Measurements from ENCODE around the gene MC3R.
"Not testable (repeated sequence)": the region's sequence is repeated elsewhere in the genome, so short reads cannot be mapped to it uniquely, and the experiment has no call there.

MC3R gene

DNA sequence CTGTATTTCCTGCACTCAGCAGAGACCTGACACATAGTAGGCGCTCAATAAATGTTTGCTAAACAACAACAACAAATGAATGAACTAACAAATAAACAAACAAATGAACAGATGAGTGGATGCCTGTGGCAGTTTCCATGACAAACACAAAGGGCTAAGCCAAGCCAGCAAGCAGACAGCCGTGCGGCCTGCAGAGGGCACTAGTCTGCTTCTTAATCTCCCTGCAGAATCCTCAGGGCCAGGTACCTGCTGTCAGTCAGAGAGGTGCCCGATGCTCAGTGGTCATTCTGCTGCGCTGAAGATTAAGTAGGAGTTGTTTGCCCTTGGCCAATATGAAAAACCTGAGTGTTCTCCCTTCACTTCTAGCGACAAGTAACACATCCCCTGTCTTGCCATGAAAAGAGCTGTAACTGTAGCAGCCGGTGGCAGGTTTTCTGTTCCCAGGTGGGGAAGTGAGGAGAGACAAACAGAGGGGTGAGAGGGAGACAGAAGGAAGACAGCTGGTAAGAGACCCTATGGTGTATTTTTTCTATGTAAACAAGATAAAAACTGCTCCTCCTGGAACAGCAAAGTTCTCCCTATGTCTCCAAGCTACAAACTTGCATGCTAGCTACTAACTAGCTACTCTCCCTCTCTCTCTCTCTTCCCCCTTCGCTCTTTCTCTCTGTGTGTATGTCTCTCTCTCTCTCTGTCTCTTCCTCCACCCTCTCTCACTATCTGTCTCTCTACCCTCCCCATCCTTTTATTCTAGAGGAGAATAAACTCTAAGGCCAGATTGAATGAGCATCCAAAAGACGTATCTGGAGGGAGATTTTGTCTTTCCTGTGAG, at the start of gene MC3R:
TSS of gene MC3R (plus strand) at position 779 of the 829 bp plus-strand sequence. CDS start 112 bp downstream, outside the sequence.
- DNase-seq (ENCODE audit: low read depth, low spot score) = no peak

- no peak for DNase-seq (ENCODE audit: low read depth, low spot score)
These were observed 48.1 kb upstream of the MC3R start for GRCh38 chr20:56200456-56200855.

DNA sequence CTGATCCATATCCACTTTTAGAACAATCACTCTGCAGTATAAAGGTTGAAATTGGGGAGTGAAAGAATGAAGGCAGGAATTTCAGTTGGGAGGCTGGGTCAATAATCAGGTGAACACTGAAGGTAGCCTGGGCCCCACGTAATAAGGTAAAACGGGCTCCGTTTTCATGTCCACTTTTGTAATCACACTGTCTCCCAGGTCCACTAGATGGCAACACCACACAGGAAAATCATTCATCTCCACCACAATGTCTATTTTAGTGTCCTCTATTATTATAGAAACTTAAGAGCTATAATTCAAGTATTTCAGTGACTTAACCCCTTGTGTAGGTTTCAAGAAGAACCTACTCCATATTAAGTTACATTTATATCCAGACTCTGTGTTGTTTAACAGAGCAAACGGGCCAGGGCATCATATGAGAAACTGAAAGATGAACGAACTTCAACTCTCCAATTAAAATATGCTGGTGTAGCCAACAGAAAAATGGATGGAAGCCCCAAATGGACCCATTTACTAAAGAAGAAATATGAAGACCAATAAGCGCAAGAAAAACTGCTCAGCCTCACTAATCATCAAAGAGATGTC, 45.9 kb upstream of the MC3R start:
- no peak for DNase-seq (ENCODE audit: low read depth, low spot score)

- no peak for DNase-seq (ENCODE audit: low read depth, low spot score)
These were observed 44.3 kb upstream of the MC3R start for GRCh38 chr20:56204206-56204605.

- DNase-seq (ENCODE audit: low read depth, low spot score) = no peak
These were observed 43.2 kb upstream of the MC3R start for GRCh38 chr20:56205346-56205745.

DNA sequence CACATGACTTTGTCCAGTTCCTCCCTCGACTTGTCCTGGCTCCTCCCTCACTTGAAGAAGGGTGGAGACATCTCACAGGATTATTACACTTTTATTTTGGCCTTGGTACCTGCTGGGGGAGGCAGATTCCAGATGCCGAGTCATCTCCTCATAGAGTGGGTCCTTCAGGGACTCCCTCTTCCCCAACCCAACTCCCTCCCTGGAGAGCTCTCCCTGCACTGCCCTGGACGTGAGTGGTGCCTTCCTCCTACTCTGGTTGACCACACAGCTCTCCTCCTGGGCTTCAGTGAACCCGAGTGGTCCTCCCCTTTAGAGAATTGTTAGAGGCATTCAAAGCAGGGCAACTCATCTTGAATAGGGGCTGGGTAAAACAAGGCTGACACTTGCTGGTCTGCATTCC, 40.9 kb upstream of the MC3R start:
- DNase-seq (ENCODE audit: low read depth, low spot score) = no peak

DNA sequence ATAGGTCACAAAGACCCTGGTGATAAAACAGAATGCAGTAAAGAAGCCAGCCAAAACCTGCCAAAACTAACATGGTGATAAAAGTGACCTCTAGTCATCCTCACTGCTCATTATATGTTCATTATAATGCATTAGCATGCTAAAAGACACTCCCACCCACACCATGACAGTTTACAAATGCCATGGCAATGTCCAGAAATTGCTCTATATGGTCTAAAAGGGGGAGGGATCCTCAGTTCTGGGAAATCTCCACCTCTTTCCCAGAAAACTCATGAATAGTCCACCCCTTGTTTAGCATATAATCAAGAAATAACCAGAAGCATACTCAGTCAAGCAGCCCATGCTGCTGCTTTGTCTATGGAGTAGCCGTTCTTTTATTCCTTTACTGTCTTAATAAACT, 40.4 kb upstream of the MC3R start:
- no peak for DNase-seq (ENCODE audit: low read depth, low spot score)

DNA sequence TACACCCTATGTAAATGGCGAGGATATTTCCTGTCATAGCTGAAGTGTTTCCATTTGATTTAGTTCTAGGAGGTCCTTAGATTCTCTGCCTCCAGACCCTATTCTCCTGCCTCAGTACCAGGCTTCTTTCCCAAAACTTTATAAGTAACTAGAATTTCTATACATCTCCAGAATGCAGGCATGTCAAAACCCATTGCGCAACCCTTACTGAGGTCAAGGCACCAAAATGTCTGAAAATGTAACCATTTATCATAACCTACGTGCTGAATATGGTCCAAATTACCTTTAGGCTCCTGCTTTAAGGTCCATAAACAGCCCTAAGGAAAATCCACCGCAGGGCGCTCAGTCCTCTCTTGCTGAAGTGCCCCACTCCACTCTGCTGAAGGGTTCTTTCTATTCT, 37.5 kb upstream of the MC3R start:
- no peak for DNase-seq (ENCODE audit: low read depth, low spot score)

GRCh38 chr20:56212091-56212490, 36.4 kb upstream of the MC3R start:
- DNase-seq (ENCODE audit: low read depth, low spot score) = no peak

DNA sequence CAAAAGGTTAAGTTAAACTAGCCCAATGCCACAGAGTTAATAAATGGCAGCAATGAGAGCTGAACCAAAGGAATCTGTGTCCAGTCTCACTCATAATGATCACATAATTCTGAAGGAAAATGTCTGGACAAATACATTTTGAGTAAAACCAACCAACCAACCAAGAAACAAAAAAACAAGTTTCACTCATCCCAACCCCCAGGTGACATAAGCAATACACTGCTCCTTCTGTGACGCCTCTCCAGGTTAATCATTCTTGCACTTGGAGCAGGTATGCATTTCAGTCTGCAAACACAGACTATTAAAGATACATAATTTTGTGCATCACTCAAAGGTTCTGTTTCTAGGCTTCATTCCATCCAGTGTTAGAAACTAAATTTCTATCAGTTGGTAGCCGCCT, 35.2 kb upstream of the MC3R start:
- no peak for DNase-seq (ENCODE audit: low read depth, low spot score)

DNA sequence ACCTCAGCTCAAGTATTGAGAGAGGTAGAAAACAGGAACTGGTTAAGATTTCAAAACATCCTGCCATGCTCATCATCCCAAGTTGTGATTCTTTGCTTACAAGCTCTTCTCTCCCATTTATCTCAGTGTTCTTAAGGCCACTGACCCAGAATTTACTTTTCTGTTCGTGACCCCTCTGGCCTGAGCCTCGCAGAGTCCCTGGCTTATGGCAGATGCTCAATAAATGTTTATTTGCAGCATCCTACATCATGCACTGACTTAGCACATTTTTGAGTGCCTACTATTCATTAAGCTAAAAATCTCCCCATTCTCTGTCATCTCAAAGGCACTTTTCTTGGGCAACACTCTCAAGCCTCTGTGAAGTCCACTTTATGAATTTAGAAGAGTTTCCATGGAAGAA, 33.4 kb upstream of the MC3R start:
- no peak for DNase-seq (ENCODE audit: low read depth, low spot score)

GRCh38 chr20:56217829-56218228, 30.7 kb upstream of the MC3R start:
- DNase-seq (ENCODE audit: low read depth, low spot score) = no peak

GRCh38 chr20:56221186-56221585, 27.3 kb upstream of the MC3R start:
- not testable (repeated sequence) for DNase-seq (ENCODE audit: low read depth, low spot score)

DNA sequence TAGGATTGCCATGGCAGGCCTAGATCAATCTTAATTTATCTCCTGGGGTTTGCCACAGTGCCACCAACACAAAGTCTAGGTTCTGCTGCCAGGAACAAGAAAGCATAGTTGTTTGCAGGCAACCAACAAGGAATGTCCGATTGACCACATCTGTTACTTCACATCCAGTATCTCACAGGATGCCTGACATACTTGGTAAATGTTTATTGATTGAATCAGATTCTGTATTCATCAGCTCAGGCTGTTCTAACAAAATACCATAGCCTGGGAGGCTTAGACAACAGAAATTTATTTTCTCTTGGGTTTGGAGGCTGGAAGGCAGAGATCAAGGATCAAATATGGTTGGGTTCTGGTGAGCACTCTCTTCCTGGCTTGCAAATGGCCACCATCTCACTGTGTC, 26.3 kb upstream of the MC3R start:
- no peak for DNase-seq (ENCODE audit: low read depth, low spot score)

DNA sequence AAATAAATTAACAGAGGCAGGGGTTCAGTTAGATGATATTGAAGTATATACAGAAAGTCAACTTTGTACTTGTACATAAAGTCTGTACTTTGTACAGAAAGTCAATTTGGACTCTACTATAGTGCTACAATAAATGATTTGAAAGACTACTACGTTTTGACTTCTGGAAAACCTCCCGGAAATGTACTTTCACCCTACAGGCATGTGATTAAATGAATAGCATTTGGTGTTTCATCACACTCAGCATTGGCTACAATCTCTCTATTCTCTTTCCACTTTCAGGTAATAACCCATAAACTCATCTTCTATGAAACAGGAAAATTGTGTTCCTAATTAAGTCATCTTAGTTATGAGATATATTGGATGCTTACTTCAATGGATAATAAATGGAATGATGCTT, 25.6 kb upstream of the MC3R start:
- no peak for DNase-seq (ENCODE audit: low read depth, low spot score)

DNA sequence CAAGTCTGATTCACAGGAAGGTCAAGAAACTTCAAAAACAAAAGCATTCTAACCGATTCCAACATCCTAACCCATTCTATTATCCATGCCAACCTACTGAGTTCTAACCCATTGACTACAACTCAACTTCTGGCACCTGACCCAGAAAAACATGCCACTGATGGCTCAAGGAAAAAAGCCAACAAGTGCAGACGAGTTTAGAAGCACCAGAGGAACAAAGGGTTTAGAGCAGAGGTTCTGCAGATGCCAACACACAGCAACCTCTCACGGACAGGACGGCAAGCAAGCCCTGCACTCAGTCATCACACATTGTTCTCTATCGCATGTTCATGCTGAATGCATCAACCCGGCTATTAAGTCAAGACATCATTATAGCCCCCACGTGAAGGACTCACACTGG, 25.2 kb upstream of the MC3R start:
- no peak for DNase-seq (ENCODE audit: low read depth, low spot score)

- DNase-seq (ENCODE audit: low read depth, low spot score) = no peak
These were observed 20.5 kb upstream of the MC3R start for GRCh38 chr20:56228021-56228420.

DNA sequence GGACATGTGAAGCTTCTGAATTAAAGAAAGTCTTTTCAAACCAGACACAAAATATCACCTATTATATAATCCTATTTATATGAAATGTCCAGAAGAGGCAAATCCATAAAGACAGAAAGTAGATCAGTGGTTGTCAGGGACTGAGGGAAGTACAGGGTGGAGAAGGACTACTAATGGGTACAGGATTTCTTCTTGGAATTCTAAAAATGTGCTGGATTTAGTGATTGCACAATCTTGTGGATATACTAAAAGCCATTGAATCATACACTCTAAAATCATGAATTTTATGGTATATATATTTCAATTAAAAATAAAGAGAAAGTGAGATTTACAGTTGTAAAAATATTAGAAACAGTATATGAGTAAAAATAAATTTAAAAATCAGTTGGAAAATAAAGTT, 18.7 kb upstream of the MC3R start:
- DNase-seq (ENCODE audit: low read depth, low spot score) = no peak

DNA sequence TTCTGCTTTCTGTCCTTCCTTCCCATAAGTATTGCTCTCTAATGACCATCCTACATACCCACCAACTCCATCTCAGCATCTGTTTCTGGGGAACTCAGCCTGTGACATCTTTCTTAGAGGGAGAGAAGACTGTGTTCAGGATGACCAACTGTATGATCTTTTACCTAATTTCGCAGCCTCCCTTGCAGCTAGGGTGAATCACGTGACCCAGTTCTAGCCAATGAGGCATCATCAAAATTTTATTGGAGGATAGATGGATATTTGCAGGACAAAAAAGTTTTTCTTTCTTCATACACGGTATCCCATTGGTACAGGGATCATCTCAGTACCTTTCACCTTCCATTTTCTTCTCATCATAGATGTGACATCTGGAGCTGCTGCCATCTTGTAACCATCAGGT, 14.4 kb upstream of the MC3R start:
- DNase-seq (ENCODE audit: low read depth, low spot score) = no peak

DNA sequence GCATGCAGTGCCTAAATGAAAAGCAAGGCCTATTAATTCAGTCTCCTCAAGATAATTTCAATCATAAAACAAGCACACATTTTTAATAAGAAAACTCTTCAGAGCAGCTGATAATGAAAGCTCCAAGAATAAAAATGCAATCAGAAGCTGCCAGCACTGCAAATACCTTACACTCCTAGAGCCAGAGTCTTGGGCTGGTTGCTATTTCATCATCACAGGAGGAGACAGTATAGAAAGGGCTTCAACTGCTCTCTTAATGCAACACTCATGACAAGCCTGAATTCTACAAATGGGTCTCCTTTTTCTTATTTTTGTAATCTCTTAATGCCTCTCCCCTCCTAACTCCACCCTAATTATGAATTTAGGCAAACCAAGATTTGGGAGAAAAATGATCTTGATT, 11.2 kb upstream of the MC3R start:
- DNase-seq (ENCODE audit: low read depth, low spot score) = no peak

DNA sequence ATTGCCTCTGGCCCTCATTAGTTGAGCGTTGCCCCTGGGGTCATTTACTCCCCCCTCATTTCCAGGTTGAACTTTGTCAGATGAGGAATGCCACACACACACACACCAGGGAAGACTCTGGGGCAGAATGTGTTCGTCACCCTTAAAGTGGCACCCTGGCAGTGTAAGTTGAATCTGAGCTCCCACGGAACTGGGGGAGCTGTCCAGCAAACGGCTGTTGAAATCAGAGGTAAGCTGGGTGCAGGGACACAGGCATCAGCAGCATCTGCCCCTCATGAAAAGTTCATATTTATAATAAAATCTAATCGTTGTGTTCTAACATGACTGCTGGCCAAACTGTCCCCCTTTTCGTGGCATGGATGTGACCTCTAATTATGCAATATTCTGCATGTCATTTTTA, 4.3 kb upstream of the MC3R start:
- no peak for DNase-seq (ENCODE audit: low read depth, low spot score)

DNA sequence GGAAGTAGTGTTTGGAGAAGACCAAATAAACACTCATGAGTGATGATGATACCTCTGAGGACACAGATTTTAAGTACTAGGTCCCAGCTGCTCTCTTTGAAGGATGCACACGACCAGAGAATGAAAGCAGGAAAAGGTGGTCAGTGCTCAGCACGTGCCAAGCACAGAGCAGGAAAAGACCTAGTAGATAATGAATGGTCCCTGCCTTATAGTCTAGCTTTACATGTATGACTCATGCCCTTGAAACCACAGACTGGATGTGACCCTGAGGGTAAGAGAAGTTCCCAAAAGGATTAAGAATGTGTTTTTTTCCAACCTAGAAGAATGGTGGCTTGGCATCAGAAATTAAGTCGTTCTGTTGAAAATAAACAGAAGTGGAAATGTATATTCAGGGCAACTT, 2.8 kb upstream of the MC3R start:
- no peak for DNase-seq (ENCODE audit: low read depth, low spot score)

DNA sequence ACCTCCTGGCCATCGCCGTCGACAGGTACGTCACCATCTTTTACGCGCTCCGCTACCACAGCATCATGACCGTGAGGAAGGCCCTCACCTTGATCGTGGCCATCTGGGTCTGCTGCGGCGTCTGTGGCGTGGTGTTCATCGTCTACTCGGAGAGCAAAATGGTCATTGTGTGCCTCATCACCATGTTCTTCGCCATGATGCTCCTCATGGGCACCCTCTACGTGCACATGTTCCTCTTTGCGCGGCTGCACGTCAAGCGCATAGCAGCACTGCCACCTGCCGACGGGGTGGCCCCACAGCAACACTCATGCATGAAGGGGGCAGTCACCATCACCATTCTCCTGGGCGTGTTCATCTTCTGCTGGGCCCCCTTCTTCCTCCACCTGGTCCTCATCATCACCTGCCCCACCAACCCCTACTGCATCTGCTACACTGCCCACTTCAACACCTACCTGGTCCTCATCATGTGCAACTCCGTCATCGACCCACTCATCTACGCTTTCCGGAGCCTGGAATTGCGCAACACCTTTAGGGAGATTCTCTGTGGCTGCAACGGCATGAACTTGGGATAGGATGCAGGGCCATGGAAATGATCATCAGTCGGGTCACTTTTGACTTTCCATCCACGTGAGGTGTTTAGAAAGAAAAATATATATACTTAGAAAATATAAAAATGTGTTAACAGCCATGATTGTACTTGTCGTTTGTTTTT, 868 bp downstream of the MC3R start:
- DNase-seq (ENCODE audit: low read depth, low spot score) = no peak

All from activated CD4-positive, CD25-positive, alpha-beta regulatory T cell treated with anti-CD3 and anti-CD28 coated beads, Interleukin-2, amount 50 U/mL, for 16 hours (primary cell).